Hematopoietic multipotent progenitor cell treated with erythropoietin and hydrocortisone succinate and interleukin-3 and kit ligand, for 4 days (in vitro differentiated cells): ENCODE results near the gene RABGAP1L.
"Not testable (repeated sequence)": the region's sequence is repeated elsewhere in the genome, so short reads cannot be mapped to it uniquely, and the experiment has no call there.

Experiments used
- DNase-seq: peaks from one replicate; pipeline ENCODE4 v3.0.0-alpha.2; 2015

RABGAP1L gene

DNA sequence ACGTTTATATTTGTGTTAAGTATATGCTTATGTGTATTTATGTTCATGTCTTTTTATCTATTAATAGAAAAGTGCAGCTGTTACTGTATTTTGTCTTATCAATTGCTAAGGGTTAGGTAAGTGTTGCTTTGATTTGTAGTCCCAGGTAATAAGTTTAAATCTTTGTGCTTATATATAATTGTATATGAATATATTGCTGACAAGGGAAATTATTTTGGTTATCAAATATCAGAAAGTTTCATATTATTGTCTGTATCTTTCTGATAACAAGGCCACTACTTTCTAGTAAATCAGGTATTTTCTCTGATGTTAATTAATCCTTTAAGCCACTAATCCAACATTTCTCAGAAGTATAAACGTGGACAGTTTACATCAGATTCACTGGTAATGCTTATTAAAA lies 309.7 kb downstream of the RABGAP1L start:
- DNase-seq = no peak

DNA sequence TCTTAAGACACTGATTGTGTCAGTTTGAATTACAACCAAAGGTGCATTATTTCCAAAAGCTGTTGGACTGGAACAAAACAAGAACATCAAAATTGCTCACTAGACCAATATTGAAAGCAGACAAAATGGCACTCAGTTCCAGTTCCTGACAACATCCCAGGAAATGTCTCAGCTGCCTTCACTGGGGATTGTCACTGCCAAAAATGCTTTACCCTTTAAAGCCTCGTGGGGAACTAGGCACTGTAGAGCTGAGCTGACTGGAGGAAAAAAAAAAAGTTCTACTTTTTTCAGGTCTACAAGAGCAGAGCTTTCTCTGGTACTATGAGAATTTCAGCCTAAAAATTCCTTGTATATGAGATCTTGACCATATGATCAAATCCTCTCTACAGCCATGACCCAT lies 310.4 kb downstream of the RABGAP1L start:
- no peak for DNase-seq

DNA sequence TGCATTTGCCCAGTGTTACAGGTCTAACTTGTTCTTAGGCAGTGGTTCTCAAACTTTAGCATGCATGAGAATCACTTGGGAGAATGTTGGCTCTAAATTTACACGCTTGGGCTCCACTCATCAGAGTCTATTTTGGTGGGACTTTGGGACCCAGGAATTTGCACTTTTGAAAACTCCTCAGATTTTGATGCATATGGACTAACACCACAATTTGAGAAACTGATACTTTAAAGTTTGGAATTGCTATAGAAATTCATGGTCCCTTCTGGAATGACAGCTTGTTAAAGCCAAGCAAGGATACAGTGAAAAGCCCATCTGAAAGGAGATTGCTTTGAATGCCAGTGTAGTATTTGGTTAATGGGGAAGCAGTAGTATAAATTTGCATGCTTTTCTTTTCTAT lies 320.0 kb downstream of the RABGAP1L start:
- DNase-seq = no peak

DNA sequence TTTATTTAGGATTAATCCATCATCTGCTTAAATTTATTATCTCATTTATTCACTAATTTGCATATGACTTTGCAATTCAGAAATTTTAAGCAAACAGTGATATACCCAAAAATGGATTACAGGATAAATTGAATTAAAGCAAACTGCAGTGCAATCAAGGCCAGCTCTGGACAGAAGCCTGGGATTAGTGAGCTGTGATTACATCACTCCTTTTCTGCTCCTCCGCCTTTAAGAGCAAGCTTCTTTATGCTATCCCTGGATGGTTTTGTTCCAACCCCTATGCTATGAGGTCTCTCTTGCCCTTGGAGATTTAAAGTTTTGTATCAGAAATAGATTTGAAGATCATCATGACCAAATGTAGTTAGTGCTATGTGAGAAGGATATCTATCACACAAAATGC lies 321.0 kb downstream of the RABGAP1L start:
- DNase-seq = no peak

DNA sequence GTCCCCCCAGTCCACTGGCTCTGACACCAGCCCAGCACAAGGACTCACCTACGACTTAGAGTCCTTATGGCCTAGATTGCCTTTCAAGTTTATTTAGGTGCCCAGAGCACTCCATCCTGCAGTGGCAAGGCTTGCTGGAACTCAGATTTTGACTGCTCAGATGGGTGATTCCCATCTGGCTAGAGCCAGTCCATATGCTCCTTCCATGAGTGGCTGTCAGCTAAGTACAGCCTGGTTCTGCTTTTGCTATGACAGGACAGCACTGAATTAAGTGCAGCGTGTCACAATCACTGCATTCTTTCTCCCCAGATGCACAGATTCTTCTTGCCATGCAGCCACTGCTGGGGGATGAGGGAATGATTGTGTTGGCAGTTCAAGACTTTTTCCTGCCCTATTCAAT lies 332.3 kb downstream of the RABGAP1L start:
- no peak for DNase-seq

DNA sequence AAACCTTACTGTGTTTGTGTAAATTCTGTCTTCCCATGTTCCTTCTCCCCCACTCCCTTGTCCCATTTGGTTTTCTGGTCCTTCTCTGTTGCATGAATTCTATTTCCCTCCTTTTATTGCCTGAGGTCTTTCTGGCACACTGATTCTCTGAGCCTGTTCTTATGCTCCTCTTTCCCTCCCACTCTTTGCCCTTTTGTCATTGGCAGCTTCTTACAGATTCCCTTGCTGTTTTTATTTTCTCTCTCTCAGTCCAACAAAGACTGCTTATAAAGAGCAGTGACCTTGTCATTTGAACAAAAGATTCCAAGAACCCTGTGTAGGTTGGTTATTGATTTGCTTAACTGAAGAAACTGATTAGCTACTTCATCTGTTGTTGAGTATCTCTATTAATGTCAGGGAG lies 338.2 kb downstream of the RABGAP1L start:
- no peak for DNase-seq

DNA sequence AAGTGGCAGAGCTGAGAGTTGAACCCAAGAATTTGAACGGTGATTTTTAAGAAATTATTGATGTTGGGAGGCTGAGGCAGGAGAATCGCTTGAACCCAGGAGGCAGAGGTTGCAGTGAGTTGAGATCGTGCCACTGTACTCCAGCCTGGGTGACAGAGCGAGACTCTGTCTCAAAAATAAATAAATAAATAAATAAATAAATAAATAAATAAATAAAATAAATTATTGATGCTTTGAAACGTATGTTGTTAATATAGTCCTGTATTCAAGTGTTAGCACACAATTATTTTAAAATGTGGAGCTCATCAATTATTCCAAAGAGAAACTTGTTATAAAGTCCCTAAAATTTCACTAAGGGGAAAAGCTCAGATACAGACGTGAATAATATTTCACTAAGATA lies 357.4 kb downstream of the RABGAP1L start:
- DNase-seq = not testable (repeated sequence)

DNA sequence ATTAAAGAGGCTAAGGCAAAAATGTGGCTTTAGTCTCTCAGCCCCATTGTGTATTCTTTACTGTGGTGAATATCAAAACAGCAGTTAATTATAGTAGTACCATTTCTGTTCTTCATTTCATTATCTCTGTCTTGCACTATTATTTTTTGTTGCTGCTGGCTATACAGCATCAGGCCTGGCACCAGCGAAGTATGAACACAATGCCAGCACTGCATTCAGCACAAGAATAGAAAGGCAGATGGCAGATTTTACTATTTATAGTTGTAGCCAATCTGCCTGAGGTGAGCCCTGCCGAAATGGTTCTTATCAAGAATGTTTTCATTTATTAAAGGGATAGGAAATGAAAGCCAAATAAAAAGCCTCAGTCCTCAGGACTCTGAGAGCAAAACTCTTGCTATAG lies 360.5 kb downstream of the RABGAP1L start:
- DNase-seq = no peak

DNA sequence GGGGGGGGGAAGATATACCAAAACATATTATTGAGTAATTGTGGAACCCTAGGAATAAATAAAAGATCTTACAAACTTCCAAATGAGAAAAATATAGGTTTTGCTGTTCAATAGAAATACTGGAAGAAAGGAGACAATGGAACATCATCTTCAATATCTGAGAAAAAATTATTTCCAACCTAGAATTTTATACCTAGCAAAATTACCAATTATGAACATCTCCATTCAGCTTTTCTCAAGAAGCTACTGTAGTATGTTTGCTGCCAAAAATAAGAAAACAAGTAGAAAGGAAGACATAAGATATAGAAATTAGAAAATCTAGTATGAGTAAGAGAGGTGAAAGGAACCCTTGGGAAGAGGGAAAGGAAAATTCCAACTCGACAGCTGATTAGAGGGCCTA lies 372.4 kb downstream of the RABGAP1L start:
- DNase-seq = no peak

DNA sequence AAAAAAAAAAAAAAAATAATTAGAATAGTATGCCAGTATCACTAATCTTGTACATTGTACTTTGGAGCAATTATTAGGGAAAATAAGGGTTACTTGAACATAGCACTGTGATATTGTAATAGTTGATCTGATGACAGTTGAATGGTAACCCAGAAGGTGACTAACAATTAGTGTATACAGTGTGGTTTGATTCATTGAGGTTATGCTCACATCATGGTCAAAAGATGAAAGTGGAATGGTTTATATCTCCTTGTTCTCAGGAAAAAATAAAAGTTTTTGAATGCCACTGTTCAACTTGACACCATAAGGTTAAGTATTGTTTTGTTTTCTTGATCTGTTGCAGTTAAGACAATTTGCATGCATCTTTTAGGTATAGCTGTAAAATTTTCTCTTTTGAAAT lies 375.5 kb downstream of the RABGAP1L start:
- no peak for DNase-seq

DNA sequence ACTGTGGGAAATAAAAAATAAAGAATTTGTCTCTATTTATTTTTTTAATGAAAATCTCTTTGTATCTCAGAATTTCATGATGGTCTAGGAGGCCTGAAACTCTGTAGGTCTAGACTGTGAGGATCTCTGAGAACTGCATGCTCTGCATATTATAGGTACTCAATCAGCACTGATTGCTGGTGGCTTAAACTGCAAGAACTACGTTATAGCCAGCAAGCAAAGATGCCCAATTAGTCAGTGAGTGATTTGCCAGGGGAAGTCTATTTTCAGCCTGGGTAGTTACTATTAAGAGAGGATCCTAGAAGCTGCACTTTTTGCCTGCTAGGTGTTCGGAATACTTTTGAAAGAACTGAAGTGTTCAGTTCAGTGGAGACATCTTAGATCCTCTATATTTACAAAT lies 375.9 kb downstream of the RABGAP1L start:
- DNase-seq = no peak

DNA sequence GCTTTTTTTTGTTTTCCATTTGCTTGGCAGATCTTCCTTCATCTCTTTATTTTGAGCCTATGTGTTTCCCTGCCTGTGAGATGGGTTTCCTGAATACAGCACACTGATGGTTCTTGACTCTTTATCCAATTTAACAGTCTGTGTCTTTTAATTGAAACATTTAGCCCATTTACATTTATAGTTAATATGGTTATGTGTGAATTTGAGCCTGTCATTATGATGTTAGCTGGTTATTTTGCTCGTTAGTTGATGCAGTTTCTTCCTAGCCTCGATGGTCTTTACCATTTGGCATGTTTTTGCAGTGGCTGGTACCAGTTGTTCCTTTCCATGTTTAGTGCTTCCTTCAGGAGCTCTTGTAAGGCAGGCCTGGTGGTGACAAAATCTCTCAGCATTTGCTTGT lies 384.1 kb downstream of the RABGAP1L start:
- not testable (repeated sequence) for DNase-seq

DNA sequence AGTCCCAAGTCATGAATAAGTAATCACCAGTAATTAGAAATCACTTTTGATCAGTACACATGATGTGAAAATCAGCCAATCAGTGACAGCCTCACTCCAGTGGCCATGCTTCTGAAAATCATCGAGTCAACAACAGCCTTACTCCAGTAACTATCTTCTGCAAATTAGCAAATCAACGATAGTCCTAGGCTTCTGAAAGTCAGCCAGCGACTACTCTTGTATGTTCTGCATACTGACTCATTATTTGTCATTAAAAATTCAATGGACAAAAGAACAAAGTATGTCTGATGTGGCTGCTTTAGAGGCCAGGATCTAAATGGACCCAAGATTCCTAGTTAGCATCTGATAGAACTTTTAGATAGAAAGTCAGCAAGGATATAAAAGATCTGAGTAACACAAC lies 391.0 kb downstream of the RABGAP1L start:
- no peak for DNase-seq

DNA sequence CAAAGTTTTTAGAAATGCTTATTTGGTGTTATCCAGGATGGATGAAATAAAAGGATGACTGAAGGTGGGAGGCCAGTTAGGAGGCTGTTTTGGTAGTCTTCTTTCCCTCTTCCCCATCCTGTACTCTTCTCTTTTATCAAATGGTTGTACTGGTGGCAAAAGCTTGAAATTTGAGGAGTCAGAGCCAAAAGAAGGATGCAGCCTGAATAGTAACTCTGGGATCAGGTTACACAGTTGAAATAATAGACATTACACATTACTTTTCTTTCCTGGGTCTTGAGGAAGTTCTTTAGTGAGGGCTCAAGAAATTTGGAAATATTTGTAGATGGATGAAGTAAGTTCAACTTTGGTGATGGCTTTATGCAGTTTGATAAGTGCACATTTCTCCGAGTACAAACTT lies 397.1 kb downstream of the RABGAP1L start:
- DNase-seq = no peak

DNA sequence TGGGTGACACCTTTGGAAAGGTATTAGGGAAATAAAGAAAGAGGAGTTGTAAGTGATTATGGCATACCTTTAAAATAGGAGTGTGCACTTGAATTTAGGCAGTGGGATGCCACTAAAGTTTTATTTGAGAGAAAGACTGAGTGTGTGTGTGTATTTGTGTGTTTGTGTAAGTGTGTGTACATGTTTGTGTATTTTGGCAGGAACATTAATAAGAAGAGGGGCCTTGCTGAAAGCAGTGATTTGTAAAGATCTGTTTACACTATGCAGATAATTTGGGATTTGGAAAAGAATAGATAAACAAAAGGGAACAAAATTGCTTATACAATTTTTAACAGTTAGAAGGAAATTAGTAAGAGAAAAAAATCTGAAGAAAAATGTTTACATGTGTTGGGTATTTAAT lies 409.2 kb downstream of the RABGAP1L start:
- DNase-seq = no peak

DNA sequence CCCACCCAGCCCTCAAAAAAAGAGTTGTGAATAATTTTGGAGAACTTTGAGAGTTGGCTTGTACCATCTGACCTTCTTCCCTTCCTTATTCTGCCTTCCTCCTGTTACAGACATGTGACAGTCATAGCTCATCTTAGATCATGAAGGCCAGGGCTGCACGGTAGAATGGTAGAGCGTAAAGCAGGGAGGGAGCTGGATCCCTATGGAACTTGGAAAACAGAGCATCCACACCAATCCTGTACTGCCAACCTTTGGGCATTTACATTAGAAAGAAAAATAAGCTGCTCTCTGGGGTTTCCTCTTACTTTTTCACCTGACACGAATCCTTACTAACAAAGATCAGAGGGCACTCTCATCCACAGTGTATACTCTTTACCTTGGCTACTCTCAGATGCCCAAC lies 409.9 kb downstream of the RABGAP1L start:
- DNase-seq = no peak

DNA sequence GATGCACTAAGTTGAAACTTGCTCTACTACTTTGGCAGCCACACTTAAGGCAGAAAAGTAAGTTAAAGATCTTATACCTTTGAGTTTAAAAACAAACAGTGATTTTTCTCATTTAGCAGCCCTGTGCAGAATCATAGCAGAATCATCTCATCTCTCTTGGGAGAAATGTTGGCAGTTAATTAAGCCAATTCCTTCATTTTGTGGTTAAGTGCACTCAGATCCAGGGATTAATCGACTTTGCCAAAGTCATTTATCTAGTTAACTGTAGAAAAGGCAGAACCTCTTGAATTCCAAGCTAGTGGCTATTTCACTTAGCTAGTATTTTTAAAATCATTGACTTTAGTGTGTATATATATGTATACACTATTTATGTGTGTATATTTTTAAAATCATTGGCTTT lies 413.5 kb downstream of the RABGAP1L start:
- no peak for DNase-seq

DNA sequence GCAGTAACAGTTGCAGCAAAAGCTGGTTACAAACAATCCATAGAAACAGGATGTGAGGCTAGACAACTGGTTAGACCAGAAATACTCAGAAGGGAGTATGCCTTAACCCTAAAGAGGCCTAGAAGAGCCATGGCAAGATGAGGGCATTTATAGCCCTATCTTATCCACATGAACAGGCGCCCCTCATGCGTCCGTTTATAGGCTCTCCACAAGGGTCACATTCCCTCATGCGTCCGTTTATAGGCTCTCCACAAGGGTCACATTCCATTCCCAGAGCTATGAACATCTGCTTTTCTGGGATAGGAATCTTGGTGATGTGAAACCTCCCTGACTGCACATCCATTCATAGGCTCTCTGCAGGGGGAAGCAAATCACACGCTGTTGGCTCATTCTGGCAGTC lies 416.8 kb downstream of the RABGAP1L start:
- not testable (repeated sequence) for DNase-seq

DNA sequence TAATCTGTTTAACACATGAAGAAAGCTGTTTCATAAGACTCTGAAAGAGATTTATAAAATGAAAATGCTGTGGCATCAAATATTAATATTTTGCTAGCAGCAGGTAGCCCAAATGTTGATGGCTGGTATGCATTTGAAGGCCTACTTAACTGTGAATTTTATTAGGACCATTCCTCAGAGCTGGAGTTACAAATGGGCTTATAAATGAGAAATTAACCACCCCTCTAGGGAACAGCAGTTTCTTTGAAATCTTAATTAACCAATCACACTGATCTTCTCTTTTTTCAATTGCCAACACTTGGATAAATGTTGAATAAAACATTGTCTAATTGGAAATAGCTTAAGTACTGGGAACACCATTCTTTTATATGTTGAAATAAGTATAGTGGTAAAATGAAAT lies 418.4 kb downstream of the RABGAP1L start:
- DNase-seq = no peak

DNA sequence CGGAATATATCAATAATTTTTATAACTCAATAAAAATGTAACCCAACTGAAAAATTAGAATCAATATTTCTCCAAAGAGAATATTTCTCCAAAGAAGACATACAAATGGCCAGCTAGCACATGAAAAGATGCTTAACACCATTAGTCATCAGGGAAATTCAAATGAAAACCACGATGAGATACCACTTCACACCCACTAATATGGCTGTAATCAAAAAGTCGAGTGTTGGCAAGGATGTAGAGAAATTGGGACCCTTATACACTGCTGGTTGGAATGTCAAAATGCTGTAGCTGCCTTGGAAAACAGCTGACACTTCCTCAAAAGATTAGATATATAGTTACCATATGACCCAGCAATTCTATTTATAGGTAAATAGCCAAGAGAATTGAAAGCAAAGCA lies 421.5 kb downstream of the RABGAP1L start:
- DNase-seq = no peak

DNA sequence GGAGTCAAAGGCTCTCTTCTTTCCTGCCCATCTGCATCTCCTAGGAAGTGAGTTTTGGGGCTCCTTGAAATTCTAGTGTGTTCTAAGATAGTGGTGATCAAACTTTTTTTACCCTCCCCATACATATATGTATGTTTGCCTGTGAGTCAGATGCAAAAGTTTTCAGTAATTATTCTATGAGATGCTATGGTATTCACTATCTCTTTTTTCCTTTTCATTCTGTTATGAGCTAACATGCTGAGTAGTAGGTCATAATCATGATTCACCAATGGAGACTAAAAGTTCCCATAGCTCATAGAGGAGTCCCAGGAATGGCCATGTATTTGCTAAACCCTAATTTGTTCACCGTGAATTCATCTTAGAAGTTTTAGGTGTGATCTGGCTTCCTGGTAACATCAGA lies 424.0 kb downstream of the RABGAP1L start:
- DNase-seq = no peak

DNA sequence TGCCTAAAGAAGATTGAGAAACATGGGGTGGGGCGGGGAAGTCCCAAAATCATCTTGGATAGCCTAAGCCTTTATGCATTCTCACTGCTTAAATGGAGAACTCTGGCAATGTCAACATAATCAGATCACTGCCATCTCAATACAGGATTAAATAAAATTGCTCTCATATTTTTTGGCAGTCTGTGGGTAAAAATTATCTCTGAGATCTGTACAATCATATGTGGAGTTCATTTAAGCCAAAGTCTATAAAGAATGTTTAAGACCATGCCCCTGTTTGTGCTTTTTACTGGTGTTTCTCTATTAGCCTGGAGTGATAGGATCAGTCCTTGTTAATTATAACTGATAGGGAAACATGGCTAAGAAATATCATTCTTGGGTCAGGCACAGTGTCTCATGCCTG lies 424.8 kb downstream of the RABGAP1L start:
- no peak for DNase-seq

DNA sequence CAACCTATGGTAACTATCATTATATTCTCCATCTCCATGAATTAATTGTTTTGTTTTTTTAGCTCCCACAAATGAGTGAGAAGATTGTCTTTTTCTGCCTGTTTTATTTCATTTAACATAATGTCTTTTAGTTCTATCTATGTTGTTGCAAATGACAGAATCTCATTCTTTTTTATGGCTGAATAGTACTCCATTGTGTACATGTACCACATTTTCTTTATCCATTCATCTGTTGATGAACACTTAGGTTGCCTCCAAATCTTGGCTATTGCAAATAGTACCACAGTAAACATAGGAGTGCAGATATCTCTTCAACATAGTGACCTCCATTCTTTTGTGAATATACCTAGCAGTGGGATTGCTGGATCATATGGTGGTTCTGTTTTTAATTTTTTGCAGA lies 429.3 kb downstream of the RABGAP1L start:
- DNase-seq = not testable (repeated sequence)

DNA sequence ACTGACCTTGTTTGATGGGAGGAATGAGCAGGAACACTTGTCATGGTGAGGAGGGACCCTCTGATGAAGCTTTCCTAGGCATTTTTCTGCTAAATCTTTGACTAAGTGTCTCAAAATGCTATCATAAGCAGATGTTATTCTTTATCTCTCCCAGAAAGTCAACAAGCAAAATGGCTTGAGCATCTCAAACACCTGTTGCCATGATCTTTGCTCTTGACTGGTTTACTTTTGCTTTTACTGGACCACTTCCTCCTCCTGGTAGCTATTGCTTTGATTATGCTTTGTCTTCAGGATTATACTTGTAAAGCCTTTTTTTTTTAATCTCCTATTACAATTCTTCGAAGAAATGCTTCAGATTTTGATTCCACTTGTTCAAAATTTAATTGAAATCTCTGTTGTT lies 445.9 kb downstream of the RABGAP1L start:
- DNase-seq = no peak

DNA sequence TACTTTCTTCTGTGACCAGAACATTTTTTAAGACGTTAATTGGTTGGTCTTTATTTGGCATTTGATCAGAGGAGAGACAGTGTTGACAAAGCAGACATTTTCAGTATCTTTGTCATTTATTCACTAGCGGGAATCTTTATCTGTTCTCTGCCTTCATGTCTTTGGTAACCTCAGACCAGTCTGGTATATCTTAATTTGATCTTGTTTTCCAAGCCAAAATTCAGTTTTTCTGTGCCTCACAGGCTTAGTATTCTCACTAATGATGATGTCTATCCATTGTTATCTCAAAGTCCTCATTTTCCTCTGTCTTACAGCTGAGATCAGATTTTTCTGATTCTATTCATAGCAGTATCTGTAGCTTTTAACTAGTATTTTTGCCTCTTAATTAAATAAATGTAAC lies 447.2 kb downstream of the RABGAP1L start:
- no peak for DNase-seq

DNA sequence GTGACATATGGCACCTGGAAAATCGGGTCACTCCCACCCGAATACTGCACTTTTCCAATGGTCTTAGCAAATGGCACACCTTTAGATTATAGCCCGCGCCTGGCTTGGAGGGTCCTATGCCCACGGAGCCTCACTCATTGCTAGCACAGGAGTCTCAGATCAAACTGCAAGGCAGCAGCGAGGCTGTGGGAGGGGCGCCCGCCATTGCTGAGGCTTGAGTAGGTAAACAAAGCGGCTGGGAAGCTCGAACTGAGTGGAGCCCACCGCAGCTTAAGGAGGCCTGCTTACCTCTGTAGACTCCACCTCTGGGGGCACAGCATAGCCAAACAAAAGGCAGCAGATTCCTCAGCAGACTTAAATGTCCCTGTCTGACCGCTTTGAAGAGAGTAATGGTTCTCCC lies 458.6 kb downstream of the RABGAP1L start:
- not testable (repeated sequence) for DNase-seq
